ENCODE measurements around the gene IER5L. TPM values are rescaled to one million over a fixed set of nuclear protein-coding genes. Genes with fewer than 3 reads are reported as not detected.

Gene IER5L
- polyA plus RNA-seq, 1 of the 3 experiments (the other 2 are of a cell fraction) = 16.2 TPM

DNA sequence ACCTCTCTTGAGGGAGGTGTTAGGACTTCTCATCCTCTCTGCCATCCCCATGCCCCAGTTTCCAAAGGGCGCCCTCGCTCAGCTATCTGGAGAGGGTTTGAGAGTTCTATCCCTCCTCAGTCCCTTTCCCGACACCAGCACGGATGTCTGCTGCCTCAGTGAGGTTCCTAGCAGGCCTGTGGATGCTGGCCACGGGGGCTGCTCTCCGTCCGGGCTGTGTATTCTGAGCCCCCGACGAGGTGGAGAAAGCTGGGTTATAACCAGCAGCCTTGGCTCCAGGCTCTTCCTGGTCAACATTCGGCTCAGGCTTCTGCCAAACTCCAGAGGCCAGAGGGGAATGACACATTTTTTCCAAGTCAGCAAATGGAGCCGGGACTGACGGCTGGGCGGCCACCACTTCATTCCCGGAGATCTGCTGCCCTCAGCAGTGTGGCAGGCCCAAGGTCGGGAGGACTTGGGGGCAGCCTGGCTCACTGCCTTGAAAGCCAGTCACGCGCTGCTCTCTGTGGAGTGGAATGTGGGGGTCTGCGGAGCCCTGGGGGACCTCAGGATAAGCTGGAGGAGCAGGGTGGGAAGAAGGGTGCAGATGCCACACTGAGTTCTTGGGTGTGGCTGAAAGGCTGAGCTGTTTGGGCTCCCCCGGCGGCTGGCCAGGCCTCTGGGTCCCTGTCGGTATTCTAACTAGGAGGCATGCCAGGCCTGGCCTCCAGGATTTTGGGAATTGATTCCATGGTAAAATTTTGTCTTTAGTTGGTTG lies 39.4 kb downstream of the IER5L start:
- 58% methylated on average over 15 of the region's 21 CpGs for WGBS (ENCODE audit: low lambda C conversion rate)
- no peak for DNase-seq
- Histone ChIP-seq H3K79me2 (ENCODE audit: insufficient read depth) (peaks cover 29% of the 10 kb centered on the region), H2AFZ (ENCODE audit: low read depth) (no peak overlapping the region), H3K27ac (ENCODE audit: low read depth in 2 of 2, low read length in 1 of 2) (peak overlapping the region in 1 of 2 experiments; percentile 100; a peak in 3 of 4 replicates), H4K20me1 (ENCODE audit: insufficient read depth) (no peaks in the 10 kb centered on the region), H3K4me1 (ENCODE audit: control insufficient read depth in 1 of 2, insufficient read depth in 2 of 2, low read depth in 1 of 2, low read length in 1 of 2) (peaks cover 43 to 48% of the 10 kb centered on the region in 2 experiments; a peak in 3 of 4 replicates), H3F3A (replicated peaks; ENCODE audit: insufficient read depth) (peaks cover 30% of the 10 kb centered on the region), H3K9ac (peak overlapping the region; percentile 99; the same call in 1 of the 2 replicates), H3K27me3 (ENCODE audit: insufficient read depth) (no peaks in the 10 kb centered on the region), H3K4me3 (ENCODE audit: low read depth in 2 of 2, low read length in 1 of 2) (peak overlapping the region in 1 of 2 experiments; percentile 55; a peak in 1 of 4 replicates), H3K9me3 (no peaks in the 10 kb centered on the region), H3K9me2 (no peaks in the 10 kb centered on the region), H3K36me3 (replicated peaks in 1 of 2; ENCODE audit: control insufficient read depth in 1 of 2, insufficient read depth in 2 of 2, low read length in 1 of 2) (peaks cover 28 to 32% of the 10 kb centered on the region in 2 experiments), H3K4me2 (peak overlapping the region; percentile 78; the same call in 1 of the 2 replicates)
- POLR2A ChIA-PET = interaction anchor here (1.0 to 2.0 kb wide), 4 partner anchors 36 to 486 kb away, joined by 3 to 7 read pairs (median 3); partner anchors contain the start of gene IER5L
- CTCF ChIA-PET = interaction anchor here (0.6 to 10.9 kb wide), 47 partner anchors 12 to 682 kb away, joined by 3 to 235 read pairs (median 4); partner anchors contain the start of genes ASB6, C9orf50, NTMT1 and PTPA
- TF ChIP-seq CHD2 (IDR thresholded peaks at IDR 0.05; ENCODE audit: low read length, partially characterized antibody) (no peak), MEF2A (IDR thresholded peaks at IDR 0.05; ENCODE audit: borderline replicate concordance, low read depth) (no peak), POLR2AphosphoS5 (IDR thresholded peaks at IDR 0.05; ENCODE audit: low read depth, low read length) (no peak), RCOR1 (IDR thresholded peaks at IDR 0.05; ENCODE audit: low read length) (no peak), EP300 (IDR thresholded peaks at IDR 0.05; ENCODE audit: borderline replicate concordance in 1 of 2, low read depth in 1 of 2, low read length in 1 of 2) (0 out of 4 replicates have a peak, but pooled peaks of 1 of the 2 experiments have one; percentile 4), FOSL2 (IDR thresholded peaks at IDR 0.05; ENCODE audit: borderline replicate concordance, low read depth) (no peak), RXRA (IDR thresholded peaks at IDR 0.05; ENCODE audit: borderline replicate concordance, low read depth) (no peak), RFX5 (IDR thresholded peaks at IDR 0.05; ENCODE audit: low read length) (no peak), MAX (IDR thresholded peaks at IDR 0.05; ENCODE audit: low read depth) (no peak)

GRCh38 chr9:129138144-129138462 lies 40.0 kb downstream of the IER5L start:
- Histone ChIP-seq H3F3A (replicated peaks; ENCODE audit: insufficient read depth) (peaks cover 29% of the 10 kb centered on the region), H3K36me3 (replicated peaks in 1 of 2; ENCODE audit: control insufficient read depth in 1 of 2, insufficient read depth in 2 of 2, low read length in 1 of 2) (peaks cover 28 to 30% of the 10 kb centered on the region in 2 experiments), H3K9me3 (no peaks in the 10 kb centered on the region), H3K4me2 (no peak overlapping the region; the same call in 1 of the 2 replicates), H4K20me1 (ENCODE audit: insufficient read depth) (no peaks in the 10 kb centered on the region), H3K4me1 (ENCODE audit: control insufficient read depth in 1 of 2, insufficient read depth in 2 of 2, low read depth in 1 of 2, low read length in 1 of 2) (peaks cover 38 to 43% of the 10 kb centered on the region in 2 experiments; a peak in 3 of 4 replicates), H3K9me2 (no peaks in the 10 kb centered on the region), H3K9ac (peak overlapping the region; percentile 99; the same call in 1 of the 2 replicates), H3K27me3 (ENCODE audit: insufficient read depth) (no peaks in the 10 kb centered on the region), H3K79me2 (ENCODE audit: insufficient read depth) (peaks cover 24% of the 10 kb centered on the region), H3K4me3 (ENCODE audit: low read depth in 2 of 2, low read length in 1 of 2) (no peak overlapping the region), H2AFZ (ENCODE audit: low read depth) (no peak overlapping the region), H3K27ac (ENCODE audit: low read depth in 2 of 2, low read length in 1 of 2) (peak overlapping the region in 1 of 2 experiments; percentile 100; a peak in 2 of 4 replicates)
- DNase-seq = no peak
- TF ChIP-seq EP300 (IDR thresholded peaks at IDR 0.05; ENCODE audit: borderline replicate concordance in 1 of 2, low read depth in 1 of 2, low read length in 1 of 2) (no peak), RCOR1 (IDR thresholded peaks at IDR 0.05; ENCODE audit: low read length) (no peak), CTCF (IDR thresholded peaks at IDR 0.05) (no peak)
- TF ChIP-seq, protein P1, sequence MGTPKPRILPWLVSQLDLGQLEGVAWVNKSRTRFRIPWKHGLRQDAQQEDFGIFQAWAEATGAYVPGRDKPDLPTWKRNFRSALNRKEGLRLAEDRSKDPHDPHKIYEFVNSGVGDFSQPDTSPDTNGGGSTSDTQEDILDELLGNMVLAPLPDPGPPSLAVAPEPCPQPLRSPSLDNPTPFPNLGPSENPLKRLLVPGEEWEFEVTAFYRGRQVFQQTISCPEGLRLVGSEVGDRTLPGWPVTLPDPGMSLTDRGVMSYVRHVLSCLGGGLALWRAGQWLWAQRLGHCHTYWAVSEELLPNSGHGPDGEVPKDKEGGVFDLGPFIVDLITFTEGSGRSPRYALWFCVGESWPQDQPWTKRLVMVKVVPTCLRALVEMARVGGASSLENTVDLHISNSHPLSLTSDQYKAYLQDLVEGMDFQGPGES (IDR thresholded peaks at IDR 0.05; ENCODE audit: low read depth, low read length) = no peak
- TF ChIP-seq, protein P2, sequence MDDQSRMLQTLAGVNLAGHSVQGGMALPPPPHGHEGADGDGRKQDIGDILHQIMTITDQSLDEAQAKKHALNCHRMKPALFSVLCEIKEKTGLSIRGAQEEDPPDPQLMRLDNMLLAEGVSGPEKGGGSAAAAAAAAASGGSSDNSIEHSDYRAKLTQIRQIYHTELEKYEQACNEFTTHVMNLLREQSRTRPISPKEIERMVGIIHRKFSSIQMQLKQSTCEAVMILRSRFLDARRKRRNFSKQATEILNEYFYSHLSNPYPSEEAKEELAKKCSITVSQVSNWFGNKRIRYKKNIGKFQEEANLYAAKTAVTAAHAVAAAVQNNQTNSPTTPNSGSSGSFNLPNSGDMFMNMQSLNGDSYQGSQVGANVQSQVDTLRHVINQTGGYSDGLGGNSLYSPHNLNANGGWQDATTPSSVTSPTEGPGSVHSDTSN (IDR thresholded peaks at IDR 0.05) = no peak
- WGBS (ENCODE audit: low lambda C conversion rate) = 96% methylated on average over 9 of the region's 9 CpGs
- ChIA-PET CTCF (interaction anchor here (0.7 to 10.9 kb wide), 16 partner anchors 11 to 646 kb away, joined by 3 to 235 read pairs (median 6); partner anchors contain the start of genes ASB6, C9orf50 and NTMT1), POLR2A (interaction anchor here (1.4 kb wide), 1 partner anchor 487 kb away, joined by 3 read pairs; no protein-coding TSS in a partner anchor)

All from SK-N-SH (cell line).